Endothelial cell of umbilical vein (primary cell): ENCODE results near the gene CAMKMT. TPM values are rescaled to one million over a fixed set of nuclear protein-coding genes. Genes with fewer than 3 reads are reported as not detected.

Experiments
- BruUV-seq: library from RNA; stranded (reverse); fragments of 400-500 nt; replicated peaks from 2 replicates; lab custom pipeline; 2021; lab: Mats Ljungman, UMichigan
- CTCF ChIA-PET: fragments of 300-600, 350-600 bp; sonication (Branson Sonifier 250); formaldehyde crosslinking; loops from one replicate; lab custom pipeline; 2021; ENCODE audit warnings: antibody characterized with exemption, inconsistent platforms; lab: Charles Lee
- POLR2A ChIA-PET: fragments of 300-600, 350-600 bp; sonication (Branson Sonifier 250); formaldehyde crosslinking; loops from one replicate; lab custom pipeline; 2021; ENCODE audit warnings: antibody characterized with exemption, inconsistent platforms; lab: Charles Lee
- DNase-seq: peaks from one replicate; pipeline ENCODE4 v3.0.0-alpha.2; 2011; ENCODE audit warnings: low read depth, low spot score
- FAIRE-seq: peaks from 2 replicates; lab custom pipeline; 2011; peaks lifted over from hg19 to GRCh38; lab: Jason Lieb, UNC
- H2AFZ ChIP-seq: 2 replicates; pipeline ENCODE4 v1.6.0; 2012; ENCODE audit warnings: low read depth, low read length, control low read depth, inconsistent platforms
- H3K27ac ChIP-seq: 2 replicates; pipeline ENCODE4 v1.5.1; 2011; ENCODE audit warnings: low read depth, mild to moderate bottlenecking, control low read depth, low read length, moderate library complexity; ENCODE audit not compliant: insufficient read depth
- H3K27me3 ChIP-seq, 2 experiments: 2 replicates each; pipeline versions ENCODE4 v1.6.0 to v1.6.1; 2011; ENCODE audit warnings: low read length in 2 of 2, mixed read lengths in 1 of 2; ENCODE audit not compliant: control insufficient read depth in 2 of 2, insufficient read depth in 2 of 2
- H3K36me3 ChIP-seq, 2 experiments: 2 replicates in 1 of 2; 3 replicates in 1 of 2; pipeline ENCODE4 v1.5.1; 2011; ENCODE audit warnings: low read length in 2 of 2, mild to moderate bottlenecking in 1 of 2, moderate library complexity in 1 of 2; ENCODE audit not compliant: control insufficient read depth in 2 of 2, insufficient read depth in 2 of 2; ENCODE audit errors: extremely low read depth in 1 of 2
- H3K4me1 ChIP-seq: 3 replicates; pipeline ENCODE4 v1.5.1; 2011; ENCODE audit warnings: mild to moderate bottlenecking, low read length; ENCODE audit not compliant: control insufficient read depth, insufficient read depth; ENCODE audit errors: extremely low read depth
- H3K4me2 ChIP-seq: 2 replicates; pipeline ENCODE4 v1.6.1; 2011; ENCODE audit warnings: low read length, control low read depth, mixed read lengths; ENCODE audit not compliant: insufficient read depth
- H3K4me3 ChIP-seq, 3 experiments: fragments of 200-600 bp in 1 of 3; sonication (generic), shearing (Covaris generic) in 1 of 3; replicated peaks in 1 of 3; 2 replicates each; pipeline ENCODE4 v1.5.1; 2011 to 2016; ENCODE audit warnings: control low read depth in 3 of 3, low read length in 3 of 3, mild to moderate bottlenecking in 2 of 3, inconsistent platforms in 1 of 3, low read depth in 1 of 3, moderate library complexity in 1 of 3; ENCODE audit not compliant: insufficient read depth in 1 of 3
- H3K79me2 ChIP-seq: 2 replicates; pipeline ENCODE4 v1.6.0; 2012; ENCODE audit warnings: low read length, inconsistent platforms; ENCODE audit not compliant: control insufficient read depth, insufficient read depth
- H3K9ac ChIP-seq: replicated peaks from 2 replicates; pipeline ENCODE3; 2011; ENCODE audit warnings: low read length, control low read depth; ENCODE audit not compliant: insufficient read depth; ENCODE audit errors: extremely low read depth
- H3K9me1 ChIP-seq: replicated peaks from 3 replicates; pipeline ENCODE4 v1.6.0; 2011; ENCODE audit warnings: mild to moderate bottlenecking, low read length; ENCODE audit not compliant: control insufficient read depth, insufficient read depth; ENCODE audit errors: extremely low read depth
- H3K9me3 ChIP-seq: replicated peaks from 2 replicates; pipeline ENCODE4 v1.5.1; 2012; ENCODE audit warnings: low read length, inconsistent platforms; ENCODE audit not compliant: control insufficient read depth, insufficient read depth
- H4K20me1 ChIP-seq: replicated peaks from 2 replicates; pipeline ENCODE3; 2011; ENCODE audit warnings: mild to moderate bottlenecking, low read length; ENCODE audit not compliant: control insufficient read depth, insufficient read depth; ENCODE audit errors: extremely low read depth
- CTCF ChIP-seq, 2 donors: IDR thresholded peaks; 1 replicate in 1 of 2; 2 replicates in 1 of 2; pipeline ENCODE4 v1.5.1; 2011; ENCODE audit warnings: low read length in 2 of 2, mild to moderate bottlenecking in 2 of 2, moderate library complexity in 2 of 2, control low read depth in 1 of 2, inconsistent platforms in 1 of 2, low read depth in 1 of 2; ENCODE audit not compliant: insufficient read depth in 1 of 2; ENCODE audit errors: extremely low read depth in 1 of 2
- EZH2 ChIP-seq: IDR thresholded peaks from 2 replicates; pipeline ENCODE4 v1.6.1; 2012; ENCODE audit warnings: borderline replicate concordance, low read depth, mild to moderate bottlenecking, moderate library complexity, low read length, inconsistent platforms; ENCODE audit not compliant: severe bottlenecking
- FOS ChIP-seq: IDR thresholded peaks from 2 replicates; pipeline ENCODE4 v1.6.1; 2011; ENCODE audit warnings: mild to moderate bottlenecking, low read length, moderate library complexity, borderline replicate concordance; ENCODE audit not compliant: insufficient read depth
- GATA2 ChIP-seq: IDR thresholded peaks from 2 replicates; pipeline ENCODE4 v1.7.0; 2011; ENCODE audit warnings: low read depth, mild to moderate bottlenecking, moderate library complexity, mixed read lengths, low read length; ENCODE audit not compliant: insufficient read length, insufficient read depth
- JUN ChIP-seq: IDR thresholded peaks from 2 replicates; pipeline ENCODE4 v1.6.1; 2011; ENCODE audit warnings: borderline replicate concordance, low read depth; ENCODE audit not compliant: insufficient read length, insufficient read depth
- MYC ChIP-seq: IDR thresholded peaks from one replicate; pipeline ENCODE4 v1.6.1; 2011; ENCODE audit warnings: mild to moderate bottlenecking, low read depth, low read length
- POLR2A ChIP-seq: IDR thresholded peaks from 2 replicates; pipeline ENCODE4 v1.6.1; 2012; ENCODE audit warnings: low read depth, mild to moderate bottlenecking, control low read depth, low read length
- POLR2AphosphoS5 ChIP-seq: IDR thresholded peaks from 2 replicates; pipeline ENCODE4 v1.6.1; 2012; ENCODE audit warnings: low read depth, mild to moderate bottlenecking, control low read depth, low read length, moderate library complexity; ENCODE audit not compliant: insufficient read depth
- dilution Hi-C: fragments of 300-500 bp; cut with MboI; formaldehyde crosslinking; loops from one replicate; pipeline ENCODE4 v1.15.0; 2019; ENCODE audit warnings: low sequenced_read_pairs; ENCODE audit not compliant: extremely low pct_ligation_motif_present
- intact Hi-C: fragments of 100-400 bp; cut with micrococcal nuclease; formaldehyde crosslinking; loops from one replicate; pipeline ENCODE4 v1.10.0; 2022
- polyA plus RNA-seq, 4 experiments: library from polyadenylated mRNA; depleted of rRNA in 3 of 4; stranded (reverse) in 3 of 4; unstranded in 1 of 4; fragments of >200 nt; gene quantifications; 2 replicates each; pipeline versions ENCODE4 v1.2.1 to v1.2.3, GENCODE V29; 2011 to 2012; ENCODE audit warnings: missing spikeins in 1 of 4
- total RNA-seq: library from RNA; stranded (reverse); gene quantifications from 2 replicates; pipeline ENCODE4 v1.2.3, GENCODE V29; 2021

Gene CAMKMT
- total and polyA plus RNA-seq, 2 donors (not counting 3 experiments of a cell fraction or from before 2014, with no cell fraction given), result 4.1 to 10.7 TPM

- H2AFZ ChIP-seq, result no peak overlapping the region
- no peaks in the 10 kb centered on the region for H3K9me3 ChIP-seq
- intact Hi-C loops (no loop called here), dilution Hi-C loops (no loop called here)
- H3K36me3 ChIP-seq, result no peaks in the 10 kb centered on the region
- peaks cover 3% of the 10 kb centered on the region for H3K4me1 ChIP-seq
- no peak overlapping the region for H3K9ac ChIP-seq
- H3K27me3 ChIP-seq, result no peaks in the 10 kb centered on the region
- POLR2A ChIA-PET, result no interaction called here
- H3K9me1 ChIP-seq, result no peaks in the 10 kb centered on the region
- H3K4me3 ChIP-seq, result no peak overlapping the region
- DNase-seq (no peak), FAIRE-seq (no peak)
- H3K27ac ChIP-seq, result no peak overlapping the region
- no peaks in the 10 kb centered on the region for H4K20me1 ChIP-seq
- TF ChIP-seq POLR2A, result no peak
- no peak for TF ChIP-seq CTCF (IDR thresholded peaks at IDR 0.05; ENCODE audit: extremely low read depth in 1 of 2, insufficient read depth in 1 of 2, low read depth in 1 of 2, low read length in 2 of 2)
- no peak for TF ChIP-seq JUN
- no peak for TF ChIP-seq GATA2
- no peak for TF ChIP-seq EZH2
- TF ChIP-seq FOS, result no peak
- no peak for TF ChIP-seq MYC
- no peak for TF ChIP-seq POLR2AphosphoS5
- H3K4me2 ChIP-seq, result no peak overlapping the region
- H3K79me2 ChIP-seq, result no peaks in the 10 kb centered on the region
- CTCF ChIA-PET, result interaction anchor here (1.3 to 3.1 kb wide), 2 partner anchors 15 to 26 kb away, joined by 3 to 13 read pairs; no protein-coding TSS in a partner anchor
- no TSS peak for BruUV-seq
Measured at GRCh38 chr2:44453259-44453658, 91.5 kb downstream of the CAMKMT start.
